SJSA1 (cell line): ENCODE measurements around the gene COL6A5. TPM values are rescaled to one million over a fixed set of nuclear protein-coding genes. Genes with fewer than 3 reads are reported as not detected.

ENCODE experiments used
- DNase-seq, 2 experiments: peaks; one replicate each; pipeline ENCODE4 v3.0.0-alpha.2; 2015 to 2020; ENCODE audit warnings: low spot score in 2 of 2, low read depth in 1 of 2
- H3K27ac ChIP-seq: fragments of 250-450 bp; sonication (Bioruptor Pico); 2 replicates; pipeline ENCODE4 v1.5.1; 2020; ENCODE audit warnings: mild to moderate bottlenecking, moderate library complexity
- H3K27me3 ChIP-seq: fragments of 250-450 bp; sonication (Bioruptor Pico); replicated peaks from 2 replicates; pipeline ENCODE4 v1.5.1; 2020; ENCODE audit warnings: mild to moderate bottlenecking, moderate library complexity
- H3K36me3 ChIP-seq: fragments of 250-450 bp; sonication (Bioruptor Pico); 2 replicates; pipeline ENCODE4 v1.5.1; 2020; ENCODE audit warnings: mild to moderate bottlenecking
- H3K4me1 ChIP-seq: fragments of 250-450 bp; sonication (Bioruptor Pico); replicated peaks from 2 replicates; pipeline ENCODE4 v1.6.1; 2021; ENCODE audit warnings: mild to moderate bottlenecking
- H3K4me3 ChIP-seq: fragments of 250-450 bp; sonication (Bioruptor Pico); 2 replicates; pipeline ENCODE4 v1.5.1; 2020; ENCODE audit warnings: mild to moderate bottlenecking
- H3K9me3 ChIP-seq: fragments of 250-450 bp; sonication (Bioruptor Pico); replicated peaks from 2 replicates; pipeline ENCODE4 v1.5.1; 2020; ENCODE audit warnings: mild to moderate bottlenecking
- total RNA-seq: library from RNA; depleted of rRNA; stranded (reverse); fragments of >200 nt; shearing (Covaris generic); gene quantifications from 2 replicates; pipeline ENCODE4 v1.2.3, GENCODE V29; 2014; rRNA removed

The COL6A5 gene
- total RNA-seq, 1 experiment from 2014 or later, result not detected

DNA sequence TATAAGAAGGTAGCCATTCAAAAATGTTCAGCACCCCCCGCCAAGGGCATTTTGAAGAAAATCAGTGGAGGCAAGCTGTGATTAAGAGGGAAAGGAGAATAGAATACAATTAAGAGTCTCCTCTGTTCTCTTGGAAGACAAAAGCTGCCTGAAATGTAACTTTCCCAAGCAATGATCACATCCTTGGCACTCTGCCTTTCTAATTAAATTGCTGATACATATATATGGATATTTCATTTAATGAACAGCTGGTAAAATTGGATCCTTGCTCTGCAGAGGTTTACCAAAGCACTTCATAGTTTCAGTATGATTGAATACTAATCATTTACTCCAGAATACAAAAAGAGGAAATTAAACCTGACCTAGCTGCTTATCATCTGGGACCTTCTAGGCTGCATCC, 182.0 kb downstream of the COL6A5 start:
- no peak for DNase-seq
- H3K27me3 ChIP-seq, result peaks cover 15% of the 10 kb centered on the region; the same call in 1 of the 2 replicates
- no peaks in the 10 kb centered on the region for H3K4me1 ChIP-seq
- H3K36me3 ChIP-seq, result no peaks in the 10 kb centered on the region
- H3K27ac ChIP-seq, result no peak overlapping the region
- H3K4me3 ChIP-seq, result no peak overlapping the region
- H3K9me3 ChIP-seq, result no peaks in the 10 kb centered on the region; the same call in 1 of the 2 replicates

DNA sequence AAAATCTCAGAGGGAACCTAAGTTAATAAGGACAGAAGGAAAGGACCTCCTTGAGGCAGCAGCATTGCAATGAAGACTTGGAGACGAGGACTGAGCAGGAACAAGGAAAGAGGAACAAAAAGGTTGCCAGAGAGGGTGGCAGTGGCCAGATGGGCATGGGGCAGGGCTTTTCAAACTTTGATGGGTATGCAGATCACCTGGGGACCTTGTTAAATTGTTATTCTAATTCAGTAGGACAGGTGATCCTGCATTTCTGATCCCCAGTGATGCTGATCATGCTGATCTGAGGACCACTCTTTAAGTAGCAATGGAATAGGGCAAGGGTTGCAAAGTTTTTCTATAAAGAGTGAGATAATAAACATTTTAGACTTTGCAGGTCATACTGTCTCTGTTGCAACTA, 182.6 kb downstream of the COL6A5 start:
- no peaks in the 10 kb centered on the region for H3K4me1 ChIP-seq
- DNase-seq, result no peak

DNA sequence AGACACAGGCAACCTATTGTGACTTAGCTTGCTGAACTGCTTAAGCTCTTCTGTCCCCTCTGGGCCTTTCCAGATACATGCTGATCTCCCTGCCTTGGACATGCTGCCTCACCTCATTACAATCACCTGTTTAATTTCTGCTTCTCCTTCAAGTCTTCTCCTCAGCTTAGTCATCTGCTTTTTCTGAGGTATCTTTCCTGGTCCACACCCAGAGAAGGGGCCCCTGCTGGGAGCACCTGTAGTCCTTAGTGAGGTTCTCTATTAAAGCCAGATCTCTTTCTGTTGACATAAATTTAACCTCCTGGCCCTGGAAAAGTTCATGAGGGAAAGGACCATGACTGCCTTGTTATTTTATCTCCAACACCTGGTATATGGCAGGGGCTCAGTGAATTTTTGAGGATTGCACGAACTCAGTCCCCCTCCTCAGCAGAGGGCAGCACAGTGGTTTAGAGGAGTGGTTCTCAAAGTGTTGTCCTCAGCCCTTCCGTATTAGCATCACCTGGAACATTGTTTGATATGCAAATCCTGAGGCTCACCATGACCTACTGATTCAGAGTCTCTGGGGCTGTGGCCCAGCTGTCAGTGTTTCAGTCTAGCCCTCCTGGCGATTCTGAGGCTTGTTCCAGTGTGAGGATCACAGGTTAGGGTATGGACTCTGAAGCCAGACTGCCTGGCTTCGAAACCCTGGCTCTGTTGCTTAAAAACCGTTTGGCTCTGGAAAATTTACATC, 184.2 kb downstream of the COL6A5 start:
- Histone ChIP-seq H3K27ac (no peak overlapping the region), H3K4me3 (no peak overlapping the region), H3K4me1 (no peaks in the 10 kb centered on the region), H3K9me3 (no peaks in the 10 kb centered on the region; the same call in 1 of the 2 replicates), H3K27me3 (0 out of 2 replicates have a peak, but pooled peaks cover 8% of the 10 kb centered on the region), H3K36me3 (no peaks in the 10 kb centered on the region)
- DNase-seq, result no peak

More for the DNA sequence above, 182.6 kb downstream of the COL6A5 start:
- Histone ChIP-seq H3K36me3 (no peaks in the 10 kb centered on the region), H3K9me3 (no peaks in the 10 kb centered on the region; the same call in 1 of the 2 replicates), H3K4me3 (no peak overlapping the region), H3K27me3 (peaks cover 15% of the 10 kb centered on the region; the same call in 1 of the 2 replicates), H3K27ac (no peak overlapping the region)

DNA sequence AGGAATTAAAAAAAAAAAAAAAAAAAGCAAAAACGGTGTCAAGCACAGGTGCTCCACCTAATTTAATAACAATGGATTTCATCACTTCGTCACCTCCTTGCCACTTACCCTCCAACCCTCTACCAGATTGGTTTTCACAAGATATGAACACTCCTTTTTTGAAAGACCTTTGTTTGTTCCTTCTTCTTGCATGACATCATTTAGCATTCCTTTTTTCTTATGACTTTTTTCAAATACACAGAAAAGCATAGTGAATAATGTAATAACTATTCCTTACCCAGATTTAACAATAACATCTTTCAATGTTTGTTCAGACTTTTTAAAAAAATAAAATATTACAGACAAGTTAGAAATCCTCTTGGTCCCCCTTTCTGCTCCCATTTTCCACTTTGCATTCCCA, 187.8 kb downstream of the COL6A5 start:
- no peak overlapping the region for H3K4me3 ChIP-seq
- DNase-seq, result no peak
- H3K36me3 ChIP-seq, result no peaks in the 10 kb centered on the region
- no peak overlapping the region for H3K27ac ChIP-seq
- no peaks in the 10 kb centered on the region; the same call in 1 of the 2 replicates for H3K9me3 ChIP-seq
- H3K4me1 ChIP-seq, result no peaks in the 10 kb centered on the region
- no peaks in the 10 kb centered on the region for H3K27me3 ChIP-seq

Other genes starting within 250 kb of the COL6A5 start
- not detected in 2 replicates for gene COL6A6, start 171.5 kb downstream of the COL6A5 start, total RNA-seq